Measurements from ENCODE around the gene WFDC9.

GRCh38 chr20:45626540-45626939, 4.5 kb downstream of the WFDC9 start:
- TF ChIP-seq CTCF (IDR thresholded peaks at IDR 0.05; ENCODE audit: insufficient read depth, low read length, poor library complexity, severe bottlenecking) (no peak), EZH2phosphoT487 (conservative IDR thresholded peaks at IDR 0.05; ENCODE audit: low read length) (no peak)
